GM12872 (cell line): ENCODE results near the gene BARHL1.

Experiments used
- TF ChIP-seq, protein P1 (sequence below): IDR thresholded peaks from 3 replicates; pipeline ENCODE4 v1.5.1; 2011; ENCODE audit warnings: low read depth, mild to moderate bottlenecking, low read length, moderate library complexity; ENCODE audit not compliant: insufficient read depth

The BARHL1 gene

GRCh38 chr9:132594412-132594811 lies 12.0 kb downstream of the BARHL1 start:
- TF ChIP-seq, protein P1, sequence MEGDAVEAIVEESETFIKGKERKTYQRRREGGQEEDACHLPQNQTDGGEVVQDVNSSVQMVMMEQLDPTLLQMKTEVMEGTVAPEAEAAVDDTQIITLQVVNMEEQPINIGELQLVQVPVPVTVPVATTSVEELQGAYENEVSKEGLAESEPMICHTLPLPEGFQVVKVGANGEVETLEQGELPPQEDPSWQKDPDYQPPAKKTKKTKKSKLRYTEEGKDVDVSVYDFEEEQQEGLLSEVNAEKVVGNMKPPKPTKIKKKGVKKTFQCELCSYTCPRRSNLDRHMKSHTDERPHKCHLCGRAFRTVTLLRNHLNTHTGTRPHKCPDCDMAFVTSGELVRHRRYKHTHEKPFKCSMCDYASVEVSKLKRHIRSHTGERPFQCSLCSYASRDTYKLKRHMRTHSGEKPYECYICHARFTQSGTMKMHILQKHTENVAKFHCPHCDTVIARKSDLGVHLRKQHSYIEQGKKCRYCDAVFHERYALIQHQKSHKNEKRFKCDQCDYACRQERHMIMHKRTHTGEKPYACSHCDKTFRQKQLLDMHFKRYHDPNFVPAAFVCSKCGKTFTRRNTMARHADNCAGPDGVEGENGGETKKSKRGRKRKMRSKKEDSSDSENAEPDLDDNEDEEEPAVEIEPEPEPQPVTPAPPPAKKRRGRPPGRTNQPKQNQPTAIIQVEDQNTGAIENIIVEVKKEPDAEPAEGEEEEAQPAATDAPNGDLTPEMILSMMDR: no peak

DNA sequence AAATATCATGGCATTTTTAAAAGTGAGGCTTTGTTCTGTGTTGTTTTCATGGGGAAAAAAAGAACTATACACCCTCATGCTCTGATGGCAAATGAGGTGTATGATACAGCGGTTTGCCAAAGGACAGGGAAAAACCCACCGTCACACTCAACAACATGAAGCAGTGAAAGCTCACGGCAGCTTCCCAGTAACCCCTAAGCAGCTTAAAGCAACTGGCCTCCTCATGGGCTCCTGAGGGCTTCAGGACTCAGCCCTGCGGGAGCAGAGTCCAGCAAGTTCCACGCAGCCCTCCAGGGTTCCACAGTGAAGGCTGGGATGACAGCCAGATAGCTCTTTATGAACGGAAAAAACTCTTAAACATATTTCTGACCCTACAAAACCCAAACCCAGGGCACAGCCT lies 12.9 kb downstream of the BARHL1 start:
- TF ChIP-seq, protein P1: no peak

DNA sequence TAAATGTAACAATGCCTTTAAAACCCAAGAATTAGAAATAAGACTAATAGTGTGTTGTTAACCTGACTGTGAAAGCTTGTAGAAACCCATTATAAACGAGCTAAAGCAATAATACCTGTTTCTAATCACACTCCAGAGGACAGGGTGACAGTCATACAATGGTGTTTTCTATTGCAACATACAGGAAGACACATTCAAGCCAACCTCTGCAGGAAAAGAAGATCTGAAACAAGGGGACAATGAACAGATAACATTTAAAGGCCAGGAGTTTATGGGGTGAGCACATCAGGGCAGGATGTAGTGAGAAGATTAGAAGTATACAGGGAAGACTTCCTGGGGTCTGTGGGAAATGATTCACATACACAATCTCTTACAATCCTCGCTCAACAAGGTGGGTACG lies 13.8 kb downstream of the BARHL1 start:
- TF ChIP-seq, protein P1: no peak

- TF ChIP-seq, protein P1: no peak
Measured at GRCh38 chr9:132597073-132597775, 14.8 kb downstream of the BARHL1 start.

DNA sequence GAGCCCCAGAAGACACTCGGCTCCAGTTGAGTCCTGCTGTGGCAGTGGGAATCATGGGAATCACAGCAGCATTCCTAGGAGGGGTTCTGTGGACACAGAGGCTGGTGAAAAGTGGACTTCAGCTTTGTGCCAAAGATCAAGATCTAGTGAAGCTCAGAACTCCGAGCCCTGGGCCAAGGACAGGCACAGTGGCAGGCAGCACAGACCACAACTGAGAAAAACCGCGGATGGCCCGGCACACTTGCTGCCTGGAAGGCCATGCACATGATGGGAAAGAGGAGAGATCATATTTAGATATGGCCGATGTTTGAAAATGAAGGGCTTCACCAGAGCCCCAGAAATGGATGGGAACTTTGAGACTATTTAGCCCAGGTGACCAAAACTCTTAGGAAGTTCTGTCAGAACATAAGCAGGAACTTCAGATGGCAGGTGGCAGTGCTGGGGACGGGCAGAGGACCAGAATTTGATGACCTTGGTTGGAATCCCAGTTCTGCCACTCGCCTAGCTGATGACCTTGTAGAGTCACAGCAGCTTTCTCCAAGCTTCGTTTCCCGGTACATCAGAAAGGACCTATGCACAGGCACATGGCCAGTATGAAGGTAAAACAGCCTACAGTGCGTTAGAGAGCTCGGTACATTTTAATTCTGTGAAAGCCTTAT lies 18.0 kb downstream of the BARHL1 start:
- TF ChIP-seq, protein P1: no peak

- TF ChIP-seq, protein P1: no peak
Measured at GRCh38 chr9:132602207-132602606, 19.8 kb downstream of the BARHL1 start.

DNA sequence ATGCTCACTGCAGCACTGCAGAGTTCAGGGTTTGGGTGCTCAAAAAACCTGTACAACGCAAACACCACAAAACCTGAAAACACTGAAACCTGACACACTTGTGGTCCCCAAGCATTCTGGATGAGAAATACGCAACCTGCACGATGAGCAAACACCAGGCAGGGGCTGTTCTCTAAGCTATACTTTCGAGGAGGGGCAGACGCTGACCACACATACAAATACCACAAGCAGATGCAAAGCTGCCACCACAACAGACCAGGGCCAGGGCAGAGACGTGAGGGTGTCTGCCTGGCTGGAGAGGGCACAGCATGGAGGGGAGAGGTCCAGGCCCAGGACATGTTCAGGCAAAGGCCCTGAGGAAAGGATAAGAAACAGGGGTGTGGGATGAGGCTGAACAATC lies 23.0 kb downstream of the BARHL1 start:
- TF ChIP-seq, protein P1: no peak
